Kidney (tissue), 14 donors: ENCODE results near the gene PSMA4. TPM values are rescaled to one million over a fixed set of nuclear protein-coding genes. Genes with fewer than 3 reads are reported as not detected.

Source experiments
- DNase-seq, 5 donors: peaks; one replicate each; pipeline ENCODE4 v3.0.0-alpha.2; 2013 to 2020
- FAIRE-seq: peaks from 2 replicates; lab custom pipeline; 2012; peaks lifted over from hg19 to GRCh38; lab: Jason Lieb, UNC
- H3K27ac ChIP-seq, 2 donors: one replicate each; pipeline ENCODE4 v1.7.0; 2013; ENCODE audit warnings: low read depth in 2 of 2, low read length in 2 of 2, inconsistent platforms in 1 of 2
- H3K27me3 ChIP-seq: one replicate; pipeline ENCODE4 v1.7.1; 2013; ENCODE audit warnings: low read length, inconsistent platforms; ENCODE audit not compliant: control insufficient read depth, insufficient read depth
- H3K36me3 ChIP-seq, 3 donors: one replicate each; pipeline versions ENCODE4 v1.7.0 to v1.7.1; 2013; ENCODE audit warnings: low read length in 3 of 3, control low read depth in 1 of 3, inconsistent platforms in 1 of 3; ENCODE audit not compliant: insufficient read depth in 3 of 3, control insufficient read depth in 2 of 3
- H3K4me1 ChIP-seq, 3 donors: one replicate each; pipeline versions ENCODE4 v1.7.0 to v1.7.1; 2013; ENCODE audit warnings: low read length in 3 of 3, inconsistent platforms in 1 of 3, low read depth in 1 of 3; ENCODE audit not compliant: control insufficient read depth in 2 of 3, insufficient read depth in 2 of 3
- H3K4me3 ChIP-seq, 3 donors: one replicate each; pipeline versions ENCODE4 v1.7.0 to v1.8.1; 2013; ENCODE audit warnings: low read length in 3 of 3, control low read depth in 1 of 3, inconsistent platforms in 1 of 3
- H3K9ac ChIP-seq, 3 donors: one replicate each; pipeline versions ENCODE4 v1.7.0 to v1.7.1; 2013; ENCODE audit warnings: low read length in 3 of 3, control low read depth in 1 of 3, inconsistent platforms in 1 of 3
- H3K9me3 ChIP-seq, 3 donors: one replicate each; pipeline versions ENCODE4 v1.7.0 to v1.7.1; 2013; ENCODE audit warnings: low read length in 3 of 3, control low read depth in 1 of 3, inconsistent platforms in 1 of 3; ENCODE audit not compliant: control insufficient read depth in 2 of 3, insufficient read depth in 1 of 3
- CTCF ChIP-seq: IDR thresholded peaks from 3 replicates; pipeline ENCODE4 v1.5.1; 2012; ENCODE audit warnings: mild to moderate bottlenecking, moderate library complexity, borderline replicate concordance; ENCODE audit not compliant: insufficient read depth; ENCODE audit errors: extremely low read depth
- intact Hi-C: fragments of 100-400 bp; cut with DNase I; formaldehyde crosslinking; loops from one replicate; pipeline ENCODE4 v1.11.1; 2022
- polyA plus RNA-seq: library from polyadenylated mRNA; stranded (reverse); fragments of 350-450 nt; fragmentation: Illumina TruSeq; extraction: RNeasy Lipid Tissue Mini Kit (QIAGEN cat#74804); gene quantifications from one replicate; pipeline ENCODE4 v1.2.3, GENCODE V29; 2014; ENCODE audit warnings: low read depth, low replicate concordance; ENCODE audit not compliant: insufficient read depth
- total RNA-seq: library from RNA; stranded (reverse); fragmentation: NEBNext Ultra II Directional; extraction: Animal tissue kit (Norgen Biotek cat#: 25700); gene quantifications from one replicate; pipeline ENCODE4 v1.2.1, GENCODE V29; 2021
- donor health status: control.
- donor health status: control.
- donor health status: control.
- donor health status: control.
- donor health status: control.
- donor health status: DM: yes; HTN: yes; CAD: no.
- donor health status: Normal renal cell carcinoma (clear cell type).

Gene PSMA4
- total and polyA plus RNA-seq, 2 donors from 2014 or later: 118 to 200 TPM

- no peak overlapping the region for H3K9ac ChIP-seq
- intact Hi-C loops: no loop called here
- FAIRE-seq (no peak), DNase-seq (no peak)
- H3K4me3 ChIP-seq: no peak overlapping the region
- no peaks in the 10 kb centered on the region for H3K4me1 ChIP-seq
- no peaks in the 10 kb centered on the region for H3K36me3 ChIP-seq
- no peaks in the 10 kb centered on the region for H3K9me3 ChIP-seq
- TF ChIP-seq CTCF: no peak
- H3K27me3 ChIP-seq: no peaks in the 10 kb centered on the region
- no peak overlapping the region for H3K27ac ChIP-seq
Measured at GRCh38 chr15:78574944-78575343, 34.7 kb downstream of the PSMA4 start.

GRCh38 chr15:78597583-78597982 is 57.3 kb downstream of the PSMA4 start:
- H3K36me3 ChIP-seq: no peaks in the 10 kb centered on the region
- TF ChIP-seq CTCF: no peak
- H3K4me1 ChIP-seq: no peaks in the 10 kb centered on the region
- H3K27me3 ChIP-seq: no peaks in the 10 kb centered on the region
- intact Hi-C loops: no loop called here
- FAIRE-seq (no peak), DNase-seq (no peak)
- no peaks in the 10 kb centered on the region for H3K9me3 ChIP-seq
- no peak overlapping the region for H3K4me3 ChIP-seq
- H3K9ac ChIP-seq: no peak overlapping the region
- H3K27ac ChIP-seq: no peak overlapping the region

GRCh38 chr15:78598348-78598747 is 58.1 kb downstream of the PSMA4 start:
- H3K36me3 ChIP-seq: no peaks in the 10 kb centered on the region
- H3K27me3 ChIP-seq: no peaks in the 10 kb centered on the region
- TF ChIP-seq CTCF: no peak
- no peaks in the 10 kb centered on the region for H3K9me3 ChIP-seq
- H3K4me1 ChIP-seq: no peaks in the 10 kb centered on the region
- FAIRE-seq (no peak), DNase-seq (no peak)
- intact Hi-C loops: no loop called here
- no peak overlapping the region for H3K9ac ChIP-seq
- H3K4me3 ChIP-seq: no peak overlapping the region
- no peak overlapping the region for H3K27ac ChIP-seq

- FAIRE-seq: no peak
- H3K36me3 ChIP-seq: no peaks in the 10 kb centered on the region
- H3K27me3 ChIP-seq: no peaks in the 10 kb centered on the region
- intact Hi-C loops: no loop called here
- no peak overlapping the region for H3K27ac ChIP-seq
- H3K4me1 ChIP-seq: no peaks in the 10 kb centered on the region
- no peak overlapping the region for H3K4me3 ChIP-seq
- DNase-seq: no peak
- H3K9me3 ChIP-seq: no peaks in the 10 kb centered on the region
- H3K9ac ChIP-seq: no peak overlapping the region
- no peak for TF ChIP-seq CTCF
Measured at GRCh38 chr15:78599189-78599588, 58.9 kb downstream of the PSMA4 start.
